ENCODE results near the gene WDR45B.

DNA sequence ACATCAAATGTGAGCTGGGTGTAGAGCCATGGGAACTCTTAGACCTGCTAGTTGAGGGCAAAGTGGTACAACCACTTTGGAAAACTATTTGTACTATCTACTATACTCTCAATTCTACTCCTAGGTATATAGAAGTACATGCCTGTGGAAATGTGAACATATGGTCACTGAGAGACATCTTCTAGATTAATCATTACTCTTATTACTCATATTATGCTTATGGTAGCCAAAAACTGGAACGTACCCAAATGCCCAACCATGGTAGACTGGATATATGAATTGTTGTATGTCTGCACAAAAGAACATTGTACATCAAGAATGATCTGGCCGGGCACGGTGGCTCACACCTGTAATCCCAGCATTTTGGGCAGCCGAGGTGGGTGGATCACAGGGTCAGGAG, 2.7 kb downstream of the WDR45B start:
- TF ChIP-seq POLR2AphosphoS5 (IDR thresholded peaks at IDR 0.05; ENCODE audit: borderline replicate concordance, low read depth, low read length), result no peak
- TF ChIP-seq EZH2 (IDR thresholded peaks at IDR 0.05), result no peak
